ENCODE measurements around the gene TRMO.

Gene TRMO

GRCh38 chr9:97938081-97938644, 15.9 kb upstream of the TRMO start, which contains the start of gene HEMGN:
HEMGN (minus strand) TSS chr9:97938172; CDS start chr9:97938136, 36 bp downstream.
- Histone ChIP-seq H3K4me2 (ENCODE audit: low read length) (no peak within 1 kb of the TSS), H3K4me1 (no peaks in the 10 kb centered on the region), H3K36me3 (ENCODE audit: control insufficient read depth, insufficient read depth, low read length) (no peaks in the 10 kb centered on the region), H3K79me2 (no peaks in the 10 kb centered on the region), H3K4me3 (ENCODE audit: low read depth, low read length) (no peak within 1 kb of the TSS), H3K27ac (no peak within 1 kb of the TSS), H3K9me3 (ENCODE audit: control insufficient read depth, low read length) (no peaks in the 10 kb centered on the region), H3K27me3 (ENCODE audit: control insufficient read depth, insufficient read depth, low read length) (no peaks in the 10 kb centered on the region), H3K9ac (no peak within 1 kb of the TSS), H2AFZ (no peak within 1 kb of the TSS)
- TF ChIP-seq CTCF (IDR thresholded peaks at IDR 0.05) = no peak

- no peak for TF ChIP-seq CTCF (IDR thresholded peaks at IDR 0.05)
- H3K9me3 ChIP-seq (ENCODE audit: control insufficient read depth, low read length) = no peaks in the 10 kb centered on the region
- H3K27me3 ChIP-seq (ENCODE audit: control insufficient read depth, insufficient read depth, low read length) = no peaks in the 10 kb centered on the region
- no peak overlapping the region for H3K4me3 ChIP-seq (ENCODE audit: low read depth, low read length)
- H3K27ac ChIP-seq = no peak overlapping the region
- H3K9ac ChIP-seq = no peak overlapping the region
- no peaks in the 10 kb centered on the region for H3K36me3 ChIP-seq (ENCODE audit: control insufficient read depth, insufficient read depth, low read length)
- no peak overlapping the region for H3K4me2 ChIP-seq (ENCODE audit: low read length)
- no peaks in the 10 kb centered on the region for H3K4me1 ChIP-seq
- H3K79me2 ChIP-seq = no peaks in the 10 kb centered on the region
- no peak overlapping the region for H2AFZ ChIP-seq
Measured at GRCh38 chr9:97936998-97937397, 14.7 kb upstream of the TRMO start.

- Histone ChIP-seq H3K27me3 (ENCODE audit: control insufficient read depth, insufficient read depth, low read length) (no peaks in the 10 kb centered on the region), H3K27ac (no peak overlapping the region)
Measured at GRCh38 chr9:97935276-97935675, 13.0 kb upstream of the TRMO start.

GRCh38 chr9:97934321-97935115, 12.2 kb upstream of the TRMO start:
- Histone ChIP-seq H3K27me3 (ENCODE audit: control insufficient read depth, insufficient read depth, low read length) (no peaks in the 10 kb centered on the region), H3K9me3 (ENCODE audit: control insufficient read depth, low read length) (no peaks in the 10 kb centered on the region), H3K9ac (no peak overlapping the region), H3K4me3 (ENCODE audit: low read depth, low read length) (no peak overlapping the region), H3K4me2 (ENCODE audit: low read length) (no peak overlapping the region), H3K79me2 (no peaks in the 10 kb centered on the region), H3K4me1 (no peaks in the 10 kb centered on the region), H2AFZ (no peak overlapping the region), H3K27ac (no peak overlapping the region), H3K36me3 (ENCODE audit: control insufficient read depth, insufficient read depth, low read length) (no peaks in the 10 kb centered on the region)
- TF ChIP-seq CTCF (IDR thresholded peaks at IDR 0.05) = no peak

More at GRCh38 chr9:97935276-97935675, 13.0 kb upstream of the TRMO start:
- H3K79me2 ChIP-seq = no peaks in the 10 kb centered on the region
- H3K4me3 ChIP-seq (ENCODE audit: low read depth, low read length) = no peak overlapping the region
- no peak for TF ChIP-seq CTCF (IDR thresholded peaks at IDR 0.05)
- no peak overlapping the region for H2AFZ ChIP-seq
- no peaks in the 10 kb centered on the region for H3K36me3 ChIP-seq (ENCODE audit: control insufficient read depth, insufficient read depth, low read length)
- no peaks in the 10 kb centered on the region for H3K4me1 ChIP-seq
- no peak overlapping the region for H3K4me2 ChIP-seq (ENCODE audit: low read length)
- no peaks in the 10 kb centered on the region for H3K9me3 ChIP-seq (ENCODE audit: control insufficient read depth, low read length)
- H3K9ac ChIP-seq = no peak overlapping the region

Measured in parathyroid adenoma (tissue), 2 donors.